ENCODE results near the gene RRP9.

The RRP9 gene

DNA sequence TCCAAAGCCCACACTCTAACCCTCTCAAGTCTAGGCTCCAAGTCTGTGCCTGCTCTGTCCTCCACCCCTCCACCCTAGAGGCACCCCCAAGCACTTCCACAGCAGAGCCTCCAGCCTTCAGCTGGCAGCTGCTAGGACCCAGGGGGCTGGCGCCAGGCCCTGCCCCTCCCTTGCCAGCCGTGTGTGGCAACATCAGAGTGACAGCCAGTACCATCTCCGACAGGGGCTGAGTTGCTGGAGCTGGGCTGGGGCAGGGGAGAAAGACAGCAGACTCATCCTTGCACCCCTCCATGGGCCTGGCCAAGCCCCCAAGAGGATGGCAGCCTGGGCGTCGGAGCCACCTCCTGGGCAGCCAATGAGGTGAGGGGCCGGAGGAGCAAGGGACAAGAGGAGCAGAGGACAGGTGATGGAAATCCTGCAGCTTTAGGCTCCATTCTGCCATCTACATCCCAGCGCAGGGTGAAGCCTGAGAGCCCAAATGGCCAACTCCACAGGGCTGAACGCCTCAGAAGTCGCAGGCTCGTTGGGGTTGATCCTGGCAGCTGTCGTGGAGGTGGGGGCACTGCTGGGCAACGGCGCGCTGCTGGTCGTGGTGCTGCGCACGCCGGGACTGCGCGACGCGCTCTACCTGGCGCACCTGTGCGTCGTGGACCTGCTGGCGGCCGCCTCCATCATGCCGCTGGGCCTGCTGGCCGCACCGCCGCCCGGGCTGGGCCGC is 13.6 kb upstream of the RRP9 start, which contains the start of gene GPR62:
TSS of gene GPR62 (plus strand) at position 207 of the 718 bp plus-strand sequence. CDS start at position 479, 272 bp downstream.
- no peak for DNase-seq

DNA sequence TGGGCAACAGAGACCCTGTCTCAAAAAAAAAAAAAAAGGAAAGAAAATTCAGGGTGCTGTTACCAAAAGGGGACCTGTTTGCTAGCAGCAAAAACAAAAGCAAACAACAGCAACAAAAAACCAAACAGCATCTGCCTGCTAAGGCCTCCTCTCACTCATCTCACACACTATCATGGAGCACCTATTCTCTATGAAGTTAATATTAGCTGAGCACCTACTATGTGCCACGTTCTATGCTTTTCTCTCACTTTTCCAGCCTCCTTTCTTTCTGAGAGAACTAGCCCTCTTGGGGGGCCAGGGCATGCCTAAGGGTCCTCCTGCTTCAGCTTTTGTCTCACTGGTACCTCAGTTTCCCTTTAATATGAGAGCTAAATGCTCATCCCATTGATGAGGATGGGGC is 13.0 kb upstream of the RRP9 start:
- DNase-seq = no peak

DNA sequence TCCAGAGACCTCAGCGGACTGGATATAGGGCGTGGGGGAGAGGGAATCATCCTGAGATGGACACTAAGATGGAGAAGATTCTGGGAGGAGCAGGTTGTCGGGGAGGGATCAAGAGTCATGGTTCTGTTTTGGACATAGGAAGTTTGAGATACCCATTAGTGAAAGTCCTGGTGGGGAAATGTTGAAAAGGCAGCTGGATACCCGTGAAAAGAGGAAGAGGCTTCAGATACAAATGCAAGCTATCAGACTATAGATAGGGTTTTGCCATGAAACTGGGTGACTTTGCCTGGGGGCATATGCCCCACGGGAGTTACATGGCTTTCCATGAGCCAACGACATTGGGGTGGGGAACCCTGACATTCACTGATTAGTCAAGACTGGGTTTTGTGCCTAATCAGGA is 12.4 kb upstream of the RRP9 start:
- no peak for DNase-seq

DNA sequence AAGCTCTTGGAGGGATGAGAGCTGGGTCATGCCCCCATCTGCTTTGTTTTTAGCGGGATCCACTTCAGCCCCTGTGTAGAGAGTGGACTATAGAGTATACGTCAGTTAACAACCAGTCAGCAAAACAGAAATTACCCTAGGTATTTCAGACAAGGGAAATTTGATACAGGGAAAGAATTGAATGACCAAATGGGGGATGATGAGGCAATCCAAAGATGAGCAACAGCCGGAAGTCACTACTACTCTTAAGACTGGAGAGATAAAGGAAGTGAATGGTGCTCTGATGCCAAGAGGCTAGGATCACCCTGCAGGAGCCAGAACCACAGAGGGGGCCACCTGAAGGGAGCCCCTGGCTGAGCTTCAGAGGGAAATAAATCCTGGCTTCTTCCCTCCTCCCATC is 11.7 kb upstream of the RRP9 start:
- no peak for DNase-seq

DNA sequence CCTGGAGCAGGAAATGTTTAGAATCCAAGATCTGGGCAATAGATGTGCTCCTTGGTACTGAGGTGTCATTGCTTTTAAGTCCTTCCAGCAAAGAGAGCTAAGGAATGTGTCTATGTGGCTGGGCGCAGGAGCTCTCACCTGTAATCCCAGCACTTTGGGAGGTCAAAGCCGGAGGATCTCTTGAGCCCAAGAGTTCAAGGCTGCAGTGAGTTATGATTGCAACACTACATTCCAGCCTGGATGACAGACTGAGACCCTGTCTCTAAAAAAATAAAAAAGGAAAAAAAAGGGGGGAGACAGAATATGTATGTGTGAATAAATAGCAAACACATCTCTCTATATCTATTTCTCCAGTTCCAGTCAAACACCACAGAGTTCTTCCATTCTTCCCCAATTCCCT is 9.2 kb upstream of the RRP9 start:
- no peak for DNase-seq

DNA sequence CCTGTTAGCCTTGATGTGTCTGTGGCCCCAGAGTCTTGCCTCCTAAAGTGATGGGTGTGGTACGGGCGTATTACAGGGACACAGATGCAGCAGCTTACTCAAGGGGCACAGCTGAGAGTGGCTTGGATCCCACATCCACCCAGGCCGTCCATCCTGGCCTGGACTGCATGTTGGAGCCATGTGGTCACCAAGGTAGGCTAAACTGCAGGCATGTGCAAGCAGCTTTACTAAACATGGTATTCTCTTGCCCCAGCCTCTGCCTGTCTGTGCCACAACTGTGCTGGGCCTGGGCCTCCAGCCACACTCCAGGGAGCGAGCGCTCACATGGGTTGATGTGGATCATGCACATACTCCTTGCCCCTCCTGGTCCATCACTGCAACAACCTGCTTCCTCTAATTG is 7.4 kb upstream of the RRP9 start:
- no peak for DNase-seq

DNA sequence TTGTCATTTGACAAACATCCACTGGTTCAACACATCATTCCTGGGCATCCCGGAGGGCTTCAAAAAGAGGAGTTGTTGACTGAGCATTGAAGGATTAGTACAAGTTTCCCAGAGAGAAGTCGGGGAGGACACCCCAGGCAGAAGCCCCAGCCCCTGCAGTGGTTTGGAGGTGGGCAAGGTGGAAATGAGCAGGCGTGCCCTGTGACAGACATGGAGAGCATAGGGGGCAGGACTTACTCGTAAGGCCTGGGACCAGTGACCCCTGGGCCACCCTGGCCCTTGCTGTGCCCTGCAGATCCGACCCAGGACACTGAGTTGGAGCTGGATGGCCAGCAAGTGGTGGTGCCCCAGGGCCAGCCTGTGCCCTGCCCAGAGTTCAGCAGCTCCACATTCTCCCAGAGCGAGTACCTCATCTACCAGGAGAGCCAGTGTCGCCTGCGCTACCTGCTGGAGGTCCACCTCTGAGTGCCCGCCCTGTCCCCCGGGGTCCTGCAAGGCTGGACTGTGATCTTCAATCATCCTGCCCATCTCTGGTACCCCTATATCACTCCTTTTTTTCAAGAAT is 6.4 kb upstream of the RRP9 start:
- DNase-seq = no peak

DNA sequence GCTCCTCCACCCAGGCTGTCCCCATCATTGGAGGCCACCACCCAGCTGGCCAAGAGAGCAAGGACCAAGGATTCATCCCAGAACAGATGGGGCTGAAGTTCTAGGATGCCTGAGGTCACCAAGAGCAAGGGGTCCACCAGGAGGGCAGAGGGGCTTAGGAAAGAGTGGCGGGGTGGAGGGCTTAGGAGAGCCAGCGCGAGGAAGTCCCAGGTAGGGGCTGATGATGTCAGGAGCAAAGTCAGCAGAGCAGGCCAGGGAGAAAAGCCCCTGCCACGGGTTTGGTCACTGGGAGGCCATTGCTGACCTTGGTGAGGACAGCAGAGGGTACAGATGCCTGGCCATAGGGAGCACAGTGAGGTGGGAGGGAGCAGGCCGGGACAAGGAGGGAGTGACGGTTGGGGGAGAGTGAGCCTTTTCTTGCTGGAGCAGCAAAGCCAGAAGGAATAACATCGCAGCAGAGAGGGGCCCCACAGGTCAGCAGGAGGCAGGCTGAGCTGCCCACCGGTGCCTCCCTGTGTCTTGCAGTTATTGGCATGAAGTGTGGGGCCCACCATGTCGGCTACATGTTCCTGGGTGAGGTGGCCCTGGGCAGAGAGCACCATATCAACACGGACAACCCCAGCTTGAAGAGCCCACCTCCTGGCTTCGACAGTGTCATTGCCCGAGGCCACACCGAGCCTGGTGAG is 5.7 kb upstream of the RRP9 start:
- DNase-seq = no peak

DNA sequence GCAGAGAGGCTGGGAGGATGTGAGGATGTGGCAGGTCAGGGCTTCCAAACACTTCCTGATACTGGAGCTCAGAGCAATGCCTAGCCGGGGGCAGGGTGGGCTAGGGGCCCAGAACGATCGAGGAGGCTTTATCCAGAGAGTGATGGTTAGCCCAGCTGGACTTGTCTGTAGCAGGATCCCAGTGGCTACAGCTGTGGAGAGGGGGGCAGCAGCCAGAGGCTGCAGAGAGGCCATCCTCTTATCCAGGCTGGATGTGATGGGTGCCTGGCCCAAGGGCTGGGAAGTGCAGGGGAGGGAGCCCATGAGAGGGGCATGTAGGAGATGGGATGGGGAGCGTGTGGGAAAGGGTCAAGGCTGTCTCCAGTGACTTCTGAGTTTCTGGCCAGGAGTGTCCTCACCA is 5.1 kb upstream of the RRP9 start:
- no peak for DNase-seq

DNA sequence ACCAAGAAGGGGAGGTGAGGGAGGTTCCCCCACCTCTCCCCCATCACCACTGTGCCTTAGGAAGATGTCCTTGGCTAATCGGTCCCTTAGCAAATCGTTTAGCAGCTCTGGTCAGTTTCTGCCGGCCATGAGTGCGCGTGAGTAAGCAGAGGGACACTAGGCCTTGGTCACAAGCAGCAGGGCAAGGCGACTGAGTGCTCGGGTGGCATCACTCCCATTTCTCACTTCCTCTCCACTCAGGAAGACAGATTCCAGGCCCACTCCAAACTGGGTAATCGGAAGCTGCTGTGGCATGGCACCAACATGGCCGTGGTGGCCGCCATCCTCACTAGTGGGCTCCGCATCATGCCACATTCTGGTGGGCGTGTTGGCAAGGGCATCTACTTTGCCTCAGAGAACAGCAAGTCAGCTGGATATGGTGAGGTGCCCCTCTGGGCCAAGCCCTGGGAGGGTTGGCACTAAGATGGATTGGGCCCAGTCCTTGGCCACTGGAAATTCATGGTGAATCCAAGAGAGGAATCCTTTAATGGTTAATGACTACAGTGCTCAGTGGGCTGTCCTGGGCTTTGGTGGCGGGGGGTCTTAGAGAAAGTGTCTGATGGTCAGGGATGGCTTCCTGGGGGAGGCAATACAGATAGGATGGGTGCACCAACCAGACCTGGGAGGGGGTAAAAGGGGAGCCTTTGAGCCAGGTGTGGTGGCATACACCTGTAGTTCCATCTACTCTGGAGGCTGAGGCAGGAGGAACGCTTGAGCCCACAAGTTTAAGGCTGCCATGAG is 4.4 kb upstream of the RRP9 start:
- no peak for DNase-seq

DNA sequence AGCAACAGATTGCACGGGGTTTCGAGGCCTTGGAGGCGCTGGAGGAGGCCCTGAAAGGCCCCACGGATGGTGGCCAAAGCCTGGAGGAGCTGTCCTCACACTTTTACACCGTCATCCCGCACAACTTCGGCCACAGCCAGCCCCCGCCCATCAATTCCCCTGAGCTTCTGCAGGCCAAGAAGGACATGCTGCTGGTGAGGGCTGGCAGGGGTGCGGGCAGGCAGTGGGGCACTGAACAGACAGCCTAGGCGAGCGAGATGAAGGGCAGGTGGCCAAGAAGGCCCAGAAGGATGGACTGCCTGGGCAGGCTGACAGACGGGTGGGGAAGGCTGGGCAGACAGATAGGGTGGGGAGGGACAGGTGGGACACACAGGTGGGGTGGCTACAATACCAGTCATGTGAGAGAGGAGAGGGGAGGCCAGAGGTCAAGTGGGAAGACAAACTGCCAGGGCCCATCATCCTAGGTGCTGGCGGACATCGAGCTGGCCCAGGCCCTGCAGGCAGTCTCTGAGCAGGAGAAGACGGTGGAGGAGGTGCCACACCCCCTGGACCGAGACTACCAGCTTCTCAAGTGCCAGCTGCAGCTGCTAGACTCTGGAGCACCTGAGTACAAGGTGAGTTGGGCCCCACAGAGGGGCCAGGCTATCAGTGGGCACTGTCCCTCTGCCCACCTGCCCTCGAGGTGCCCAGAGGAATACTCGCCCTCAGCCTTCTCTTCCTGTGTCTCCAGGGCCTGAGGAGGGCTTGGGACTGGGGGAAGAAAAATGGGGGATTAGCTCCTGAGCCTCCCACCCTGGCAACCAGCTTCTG is 3.5 kb upstream of the RRP9 start:
- no peak for DNase-seq

DNA sequence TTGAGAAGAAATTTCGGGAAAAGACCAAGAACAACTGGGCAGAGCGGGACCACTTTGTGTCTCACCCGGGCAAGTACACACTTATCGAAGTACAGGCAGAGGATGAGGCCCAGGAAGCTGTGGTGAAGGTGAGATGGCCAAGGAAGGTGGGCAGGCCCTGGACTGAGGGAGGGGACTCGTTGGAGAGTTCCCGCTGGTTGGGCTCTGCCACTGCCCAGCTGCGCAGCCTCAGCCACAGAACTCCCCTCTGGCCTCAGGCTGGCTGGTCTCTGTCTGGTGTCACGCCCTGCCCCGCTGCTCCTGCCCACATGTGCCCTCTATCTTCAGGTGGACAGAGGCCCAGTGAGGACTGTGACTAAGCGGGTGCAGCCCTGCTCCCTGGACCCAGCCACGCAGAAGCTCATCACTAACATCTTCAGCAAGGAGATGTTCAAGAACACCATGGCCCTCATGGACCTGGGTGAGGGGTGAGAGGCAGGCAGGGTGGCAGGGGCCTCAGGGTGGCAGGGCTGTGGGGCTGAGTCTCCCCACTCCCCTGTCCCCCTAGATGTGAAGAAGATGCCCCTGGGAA is 2.8 kb upstream of the RRP9 start:
- no peak for DNase-seq

DNA sequence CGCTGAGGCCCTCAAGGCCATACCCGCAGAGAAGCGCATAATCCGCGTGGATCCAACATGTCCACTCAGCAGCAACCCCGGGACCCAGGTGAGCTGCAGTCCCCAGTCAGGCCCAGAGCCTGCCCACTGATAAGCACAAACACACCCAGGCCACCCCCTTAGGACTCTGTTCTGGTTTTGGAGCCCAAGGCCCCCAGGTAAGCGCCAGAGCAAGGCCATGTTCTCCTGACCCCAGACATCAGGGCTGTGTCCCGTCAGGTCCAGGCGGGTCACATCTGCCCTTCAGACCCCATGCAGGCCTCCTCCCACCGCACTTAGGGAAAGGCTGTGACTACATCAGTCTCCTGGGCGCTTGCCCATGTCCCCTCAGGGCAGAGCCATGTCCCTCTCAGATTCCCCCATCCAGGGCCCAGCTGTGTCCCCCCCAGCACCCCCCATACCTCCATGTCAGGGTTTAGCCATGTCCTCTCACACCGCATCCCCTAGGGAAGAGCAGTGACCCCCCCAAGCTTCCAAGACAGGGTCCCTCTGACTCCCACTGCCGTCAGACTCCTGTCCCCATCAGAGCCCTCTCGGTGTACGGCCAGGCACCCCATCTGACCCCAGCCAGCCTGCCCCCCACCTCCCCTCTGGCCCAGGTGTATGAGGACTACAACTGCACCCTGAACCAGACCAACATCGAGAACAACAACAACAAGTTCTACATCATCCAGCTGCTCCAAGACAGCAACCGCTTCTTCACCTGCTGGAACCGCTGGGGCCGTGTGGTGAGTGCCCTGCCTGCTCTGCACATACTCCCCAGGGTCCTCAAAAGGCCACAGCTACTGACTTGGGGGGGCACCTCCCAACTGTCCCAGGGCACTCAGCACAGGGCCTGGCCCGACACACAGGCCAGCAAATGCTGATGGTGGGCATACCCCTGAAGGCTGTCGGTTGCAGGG is 2.0 kb upstream of the RRP9 start:
- DNase-seq = no peak

DNA sequence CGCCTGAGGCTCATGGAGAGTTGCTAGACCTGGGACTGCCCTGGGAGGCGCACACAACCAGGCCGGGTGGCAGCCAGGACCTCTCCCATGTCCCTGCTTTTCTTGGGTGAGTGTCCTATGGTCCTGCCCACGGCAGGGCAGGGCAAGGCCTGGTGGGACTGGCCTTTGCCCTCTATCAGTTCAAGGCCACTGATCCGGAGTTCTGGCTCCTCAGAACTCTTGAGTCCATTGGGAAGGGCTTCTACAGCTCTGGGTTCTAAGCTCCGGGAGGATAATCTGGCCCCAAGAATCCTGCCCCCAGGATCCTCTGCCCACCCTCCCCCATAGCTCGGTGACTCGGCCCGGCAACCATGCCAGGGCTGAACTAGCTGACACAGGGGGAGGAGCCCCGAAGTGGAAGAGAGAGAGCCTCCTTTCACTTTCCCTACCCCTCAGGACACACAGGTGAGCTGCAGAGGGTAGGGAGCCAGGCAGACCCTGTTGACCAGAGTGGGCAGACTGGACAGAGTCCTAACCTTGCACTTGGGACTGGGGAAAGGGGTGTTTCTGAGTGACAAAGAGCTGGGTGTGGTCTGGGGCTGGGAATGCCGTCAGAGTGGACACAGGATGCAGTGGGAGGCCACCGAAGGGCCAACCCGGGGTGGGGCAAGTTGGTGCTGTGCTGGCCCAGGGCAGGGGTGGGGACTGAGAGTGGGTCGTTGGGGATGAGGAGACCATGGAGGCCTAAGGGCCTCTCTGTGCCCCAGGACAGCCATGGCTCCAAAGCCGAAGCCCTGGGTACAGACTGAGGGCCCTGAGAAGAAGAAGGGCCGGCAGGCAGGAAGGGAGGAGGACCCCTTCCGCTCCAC is 1.1 kb upstream of the RRP9 start:
- peak; percentile 78 for DNase-seq

DNA sequence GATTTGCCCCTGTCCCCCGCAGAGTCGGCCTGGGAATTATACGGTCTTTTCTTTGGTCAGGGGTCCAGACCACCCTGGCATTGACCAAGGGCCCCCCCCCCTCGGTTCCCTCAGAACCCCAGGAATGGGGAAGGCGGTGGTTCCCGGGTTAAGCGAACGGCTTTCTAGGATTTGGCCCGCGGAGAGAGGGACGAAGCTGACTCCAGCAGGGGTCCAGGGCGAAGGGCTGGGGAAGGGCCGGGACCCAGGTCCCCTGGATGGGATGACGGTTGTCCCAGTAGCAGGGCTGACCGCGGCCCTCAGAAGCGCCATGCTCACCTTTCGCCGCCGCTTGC is 274 bp downstream of the RRP9 start:
- no peak for DNase-seq

DNA sequence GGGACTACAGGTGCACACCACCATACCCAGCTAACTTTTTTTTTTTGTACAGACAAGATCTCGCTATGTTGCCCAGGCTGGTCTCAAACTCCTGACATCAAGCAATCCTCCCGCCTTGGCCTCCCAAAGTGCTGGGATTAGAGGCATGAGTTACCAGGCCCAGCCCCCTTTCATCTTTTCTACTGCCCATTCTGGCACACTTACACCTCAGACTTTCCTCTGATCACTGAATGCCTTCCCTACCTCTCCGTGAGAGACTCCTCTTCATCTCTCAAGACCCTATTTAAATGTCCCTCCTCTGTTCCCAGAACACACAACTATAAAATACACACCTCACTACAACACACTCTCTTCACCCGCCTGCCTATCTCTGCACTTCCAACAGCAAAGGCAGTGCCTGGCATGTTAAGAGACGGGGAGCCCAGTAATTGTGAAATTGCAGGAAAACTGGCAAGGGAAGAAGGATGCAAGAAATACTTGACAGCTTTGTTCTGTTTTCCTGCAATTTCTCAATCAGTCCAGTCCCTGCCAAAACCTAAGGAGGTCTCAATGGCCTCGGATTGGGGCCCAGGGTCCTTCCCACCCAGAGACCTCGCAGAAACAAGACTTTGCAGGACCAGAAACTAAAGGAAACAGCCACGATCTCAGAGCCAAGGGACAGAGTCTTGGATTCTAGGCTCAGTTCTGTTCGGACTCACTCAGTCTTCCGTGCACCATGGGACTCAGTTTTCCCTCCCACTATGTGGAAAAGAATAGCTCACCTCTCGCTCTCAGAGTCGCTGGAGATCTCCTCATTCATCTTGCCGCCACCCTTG is 849 bp downstream of the RRP9 start:
- no peak for DNase-seq

DNA sequence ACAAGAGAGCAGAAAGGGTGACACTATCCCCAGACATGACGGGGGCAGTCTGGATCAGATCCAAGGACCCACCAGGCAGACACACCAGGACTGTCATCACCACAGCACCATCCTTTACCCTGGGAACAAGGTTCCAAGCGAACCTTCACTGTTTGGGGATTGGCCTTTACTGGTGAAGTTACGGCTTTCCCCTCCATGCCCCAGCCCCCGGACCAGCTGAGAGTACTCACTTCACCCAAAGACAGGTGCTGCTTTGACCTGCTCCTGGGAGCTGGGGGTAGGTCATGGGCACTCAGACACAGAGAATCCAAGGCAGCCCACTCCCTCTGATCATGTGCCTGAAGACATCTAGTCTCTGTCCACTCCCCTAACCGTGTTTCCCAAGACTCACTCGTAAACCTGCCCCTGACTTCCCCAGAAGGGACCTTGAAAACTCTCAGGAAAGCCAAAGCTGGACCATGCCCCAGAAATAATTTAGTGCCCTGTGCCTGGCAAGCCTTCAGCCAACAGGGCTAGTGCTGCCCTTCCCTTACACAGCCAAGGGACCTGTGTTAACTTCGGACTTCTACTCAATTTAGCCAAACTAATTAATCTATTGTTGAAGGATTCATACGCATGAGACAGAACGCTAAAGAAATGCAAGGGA is 2.8 kb downstream of the RRP9 start:
- DNase-seq = no peak

DNA sequence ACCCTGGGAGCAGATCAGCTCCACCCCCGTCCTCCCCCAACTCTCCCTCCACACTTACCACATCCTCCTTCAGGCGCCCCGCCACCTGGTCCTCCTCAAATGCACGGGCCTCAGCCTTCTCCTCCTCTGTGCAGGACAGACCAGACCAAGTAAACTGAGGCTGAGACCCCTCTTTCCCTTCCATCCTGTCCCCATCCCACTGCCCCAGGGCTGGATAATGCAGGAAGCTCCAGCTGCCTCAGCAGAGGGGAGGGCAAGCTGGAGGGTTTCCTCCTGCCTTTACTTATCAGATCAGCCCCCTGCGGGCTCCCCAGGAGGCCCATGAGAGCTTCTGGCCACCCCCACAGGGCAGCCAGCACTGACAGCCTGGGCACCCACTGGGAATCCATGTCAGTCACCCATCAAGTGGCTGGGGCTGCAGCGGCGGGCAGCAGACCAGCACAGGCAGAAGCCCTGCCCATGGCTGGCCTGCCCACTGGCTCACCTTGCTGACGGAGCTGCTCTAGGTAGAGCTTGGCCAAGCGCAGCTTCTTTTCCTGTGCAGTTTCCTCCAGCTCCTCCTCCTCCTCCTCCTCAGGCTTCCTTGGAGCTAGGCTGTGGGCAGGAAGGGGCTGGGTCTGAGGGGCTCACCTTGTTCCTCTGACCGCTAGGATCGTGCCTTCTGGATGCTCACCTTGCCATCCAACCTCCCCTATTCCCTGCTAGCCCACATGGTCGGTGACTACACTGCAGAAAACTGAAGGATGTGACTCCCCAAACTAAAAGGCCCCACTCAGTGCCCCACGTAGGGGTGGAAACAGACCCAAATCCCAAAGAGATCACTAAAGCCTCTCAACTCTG is 3.9 kb downstream of the RRP9 start:
- no peak for DNase-seq
